IMR-90 (cell line): ENCODE data around the gene ANKLE2. TPM values are rescaled to one million over a fixed set of nuclear protein-coding genes. Genes with fewer than 3 reads are reported as not detected.

ENCODE experiments used
- ATAC-seq: fragments of 200-7000 bp; cut with Tn5 transposase; 2 replicates; pipeline ENCODE4 v1.9.1; 2020; ENCODE audit warnings: low read depth, mild to moderate bottlenecking, moderate library complexity
- BruUV-seq: library from RNA; stranded (reverse); fragments of 400-500 nt; replicated peaks from 2 replicates; lab custom pipeline; 2021; lab: Mats Ljungman, UMichigan
- CTCF ChIA-PET: fragments of 300-600 bp; formaldehyde crosslinking; extraction: SDS; loops from one replicate; lab custom pipeline; 2021; ENCODE audit warnings: antibody characterized with exemption; lab: Yijun Ruan, JAX
- POLR2A ChIA-PET: fragments of 300-600 bp; sonication (Branson Sonifier 250); formaldehyde crosslinking; loops from one replicate; lab custom pipeline; 2022; ENCODE audit warnings: antibody characterized with exemption; ENCODE audit not compliant: unreplicated experiment; lab: Charles Lee
- DNase-seq: peaks from one replicate; pipeline ENCODE4 v3.0.0; 2013
- H2AFZ ChIP-seq: replicated peaks from 2 replicates; pipeline ENCODE3; 2013; ENCODE audit warnings: low read length, mild to moderate bottlenecking; ENCODE audit not compliant: poor library complexity
- H2AK5ac ChIP-seq: 2 replicates; pipeline ENCODE4 v1.6.1; 2013; ENCODE audit warnings: low read depth, low read length, inconsistent platforms
- H2AK9ac ChIP-seq: replicated peaks from 2 replicates; pipeline ENCODE3; 2013; ENCODE audit warnings: mild to moderate bottlenecking, low read depth, low read length, moderate library complexity; ENCODE audit not compliant: poor library complexity
- H2BK120ac ChIP-seq: 2 replicates; pipeline ENCODE4 v1.6.1; 2013; ENCODE audit warnings: low read depth, low read length, inconsistent platforms
- H2BK15ac ChIP-seq: 3 replicates; pipeline ENCODE4 v1.6.1; 2013; ENCODE audit warnings: low read depth, low read length, inconsistent platforms
- H2BK20ac ChIP-seq: 2 replicates; pipeline ENCODE4 v1.6.1; 2013; ENCODE audit warnings: low read depth, mild to moderate bottlenecking, inconsistent platforms, low read length, moderate library complexity
- H2BK5ac ChIP-seq: 2 replicates; pipeline ENCODE4 v1.6.1; 2013; ENCODE audit warnings: mild to moderate bottlenecking, low read depth, low read length, inconsistent platforms; ENCODE audit not compliant: poor library complexity, severe bottlenecking
- H3K14ac ChIP-seq: replicated peaks from 2 replicates; pipeline ENCODE4 v1.6.1; 2013; ENCODE audit warnings: low read depth, low read length, inconsistent platforms
- H3K18ac ChIP-seq: 2 replicates; pipeline ENCODE4 v1.6.1; 2013; ENCODE audit warnings: low read depth, low read length, control low read depth
- H3K23ac ChIP-seq: 2 replicates; pipeline ENCODE4 v1.6.1; 2013; ENCODE audit warnings: low read depth, low read length, inconsistent platforms
- H3K27ac ChIP-seq: 2 replicates; pipeline ENCODE4 v1.5.1; 2013; ENCODE audit warnings: mild to moderate bottlenecking, control low read depth, low read length; ENCODE audit not compliant: insufficient read depth
- H3K27me3 ChIP-seq: 2 replicates; pipeline ENCODE4 v1.6.1; 2013; ENCODE audit warnings: low read length; ENCODE audit not compliant: control insufficient read depth, insufficient read depth
- H3K36me3 ChIP-seq: 2 replicates; pipeline ENCODE4 v1.6.1; 2013; ENCODE audit warnings: low read length, mixed read lengths; ENCODE audit not compliant: control insufficient read depth, insufficient read depth
- H3K4ac ChIP-seq: 2 replicates; pipeline ENCODE4 v1.6.1; 2013; ENCODE audit warnings: low read depth, low read length, inconsistent platforms
- H3K4me1 ChIP-seq: 2 replicates; pipeline ENCODE4 v1.6.1; 2013; ENCODE audit warnings: low read length, mixed read lengths; ENCODE audit not compliant: control insufficient read depth, insufficient read depth
- H3K4me2 ChIP-seq: 2 replicates; pipeline ENCODE4 v1.6.1; 2013; ENCODE audit warnings: low read depth, mild to moderate bottlenecking, control low read depth, low read length, moderate library complexity
- H3K4me3 ChIP-seq: 2 replicates; pipeline ENCODE4 v1.5.1; 2013; ENCODE audit warnings: low read depth, mild to moderate bottlenecking, control low read depth, low read length, moderate library complexity; ENCODE audit not compliant: insufficient read depth
- H3K56ac ChIP-seq: 2 replicates; pipeline ENCODE4 v1.6.1; 2013; ENCODE audit warnings: low read length, inconsistent platforms; ENCODE audit not compliant: insufficient read depth; ENCODE audit errors: extremely low read depth
- H3K79me1 ChIP-seq, 2 experiments: 2 replicates each; pipeline ENCODE4 v1.6.1; 2013; ENCODE audit warnings: low read length in 2 of 2, inconsistent platforms in 1 of 2, low read depth in 1 of 2
- H3K9ac ChIP-seq: 2 replicates; pipeline ENCODE4 v1.6.1; 2013; ENCODE audit warnings: low read depth, low read length, control low read depth
- H3K9me1 ChIP-seq: 2 replicates; pipeline ENCODE4 v1.6.1; 2013; ENCODE audit warnings: low read length, inconsistent platforms; ENCODE audit not compliant: insufficient read depth
- H3K9me3 ChIP-seq: 2 replicates; pipeline ENCODE4 v1.6.1; 2013; ENCODE audit warnings: low read length; ENCODE audit not compliant: control insufficient read depth, insufficient read depth
- H4K20me1 ChIP-seq: 2 replicates; pipeline ENCODE4 v1.6.1; 2013; ENCODE audit warnings: low read length, inconsistent platforms; ENCODE audit not compliant: insufficient read depth
- H4K5ac ChIP-seq: 2 replicates; pipeline ENCODE4 v1.6.1; 2013; ENCODE audit warnings: mild to moderate bottlenecking, low read depth, low read length, control low read depth
- H4K8ac ChIP-seq, 2 experiments: 2 replicates each; pipeline ENCODE4 v1.6.1; 2013; ENCODE audit warnings: low read depth in 2 of 2, low read length in 2 of 2, control low read depth in 1 of 2, inconsistent platforms in 1 of 2
- H4K91ac ChIP-seq: 2 replicates; pipeline ENCODE4 v1.6.1; 2013; ENCODE audit warnings: low read depth, low read length, inconsistent platforms; ENCODE audit not compliant: insufficient read depth
- BHLHE40 ChIP-seq: fragments of 150-350 bp; IDR thresholded peaks from 2 replicates; pipeline ENCODE4 v1.6.1; 2016; ENCODE audit warnings: mild to moderate bottlenecking, low read depth, low read length
- CEBPB ChIP-seq: IDR thresholded peaks from 2 replicates; pipeline ENCODE4 v1.6.1; 2012; ENCODE audit warnings: low read depth, low read length, improper control_type of control experiment
- CHD1 ChIP-seq: IDR thresholded peaks from 2 replicates; pipeline ENCODE4 v1.6.1; 2012; ENCODE audit warnings: low read depth, low read length, improper control_type of control experiment
- CTCF ChIP-seq: conservative IDR thresholded peaks from 2 replicates; pipeline ENCODE4 v1.5.1; 2012; ENCODE audit warnings: mild to moderate bottlenecking, low read depth, low read length, improper control_type of control experiment
- FOS ChIP-seq: fragments of 150-350 bp; IDR thresholded peaks from 2 replicates; pipeline ENCODE4 v1.6.1; 2016; ENCODE audit warnings: low read depth, low read length
- MAFK ChIP-seq: IDR thresholded peaks from 2 replicates; pipeline ENCODE4 v1.6.1; 2012; ENCODE audit warnings: low read depth, low read length, improper control_type of control experiment
- MAZ ChIP-seq: IDR thresholded peaks from 2 replicates; pipeline ENCODE4 v1.6.1; 2012; ENCODE audit warnings: low read depth, mild to moderate bottlenecking, low read length, improper control_type of control experiment, moderate library complexity, borderline replicate concordance
- MXI1 ChIP-seq: IDR thresholded peaks from 2 replicates; pipeline ENCODE4 v1.6.1; 2012; ENCODE audit warnings: low read depth, mild to moderate bottlenecking, low read length, moderate library complexity, borderline replicate concordance
- NFE2L2 ChIP-seq: fragments of 150-350 bp; IDR thresholded peaks from 2 replicates; pipeline ENCODE4 v1.6.1; 2016; ENCODE audit warnings: low read depth, mild to moderate bottlenecking, low read length
- POLR2A ChIP-seq: IDR thresholded peaks from 2 replicates; pipeline ENCODE4 v1.6.1; 2012; ENCODE audit warnings: mild to moderate bottlenecking, low read depth, low read length
- RAD21 ChIP-seq: IDR thresholded peaks from 2 replicates; pipeline ENCODE4 v1.6.1; 2012; ENCODE audit warnings: low read length, improper control_type of control experiment
- RCOR1 ChIP-seq: IDR thresholded peaks from 2 replicates; pipeline ENCODE4 v1.6.1; 2012; ENCODE audit warnings: mild to moderate bottlenecking, low read length, improper control_type of control experiment; ENCODE audit not compliant: insufficient replicate concordance
- RFX5 ChIP-seq: IDR thresholded peaks from 2 replicates; pipeline ENCODE4 v1.8.0; 2012; ENCODE audit warnings: low read depth, mild to moderate bottlenecking, low read length, moderate library complexity
- SMC3 ChIP-seq: fragments of 150-350 bp; IDR thresholded peaks from 2 replicates; pipeline ENCODE4 v1.6.1; 2016; ENCODE audit warnings: low read depth, mild to moderate bottlenecking, antibody characterized with exemption, low read length, moderate library complexity
- WGBS, 2 experiments: methylation state at CpG; one replicate each; pipeline versions ENCODE4 v1.1.5 to v1.1.7; 2013; ENCODE audit warnings: missing lambda C conversion rate in 2 of 2; ENCODE audit not compliant: insufficient read length in 1 of 2; ENCODE audit errors: extremely low coverage in 2 of 2; 5-methylcytosine and 5-hydroxymethylcytosine counted together
- dilution Hi-C: fragments of 300-500 bp; cut with HindIII; formaldehyde crosslinking; loops from one replicate; pipeline ENCODE4 v1.14.3; 2018; ENCODE audit warnings: low sequenced_read_pairs; ENCODE audit not compliant: unreplicated experiment
- in situ Hi-C: fragments of 300-500 bp; cut with MboI; formaldehyde crosslinking; loops from 3 replicates; pipeline ENCODE4 v1.14.3; 2019; ENCODE audit warnings: low sequenced_read_pairs, inconsistent platforms, mixed read lengths
- intact Hi-C: fragments of 100-400 bp; cut with micrococcal nuclease; formaldehyde crosslinking; loops from 2 replicates; pipeline ENCODE4 v1.10.0; 2022
- polyA plus RNA-seq, 3 experiments: library from polyadenylated mRNA; depleted of rRNA; stranded (reverse); fragments of >200 nt; gene quantifications; 2 replicates each; pipeline ENCODE4 v1.2.3, GENCODE V29; 2012; ENCODE audit warnings: low replicate concordance in 1 of 3
- total RNA-seq: library from RNA; depleted of rRNA; stranded (reverse); fragments of >200 nt; gene quantifications from 2 replicates; pipeline ENCODE4 v1.2.3, GENCODE V29; 2012
- TF ChIP-seq, protein P1 (sequence below): fragments of 150-350 bp; IDR thresholded peaks from 2 replicates; pipeline ENCODE4 v1.6.1; 2016; ENCODE audit warnings: low read depth, mild to moderate bottlenecking, low read length, moderate library complexity, borderline replicate concordance
- TF ChIP-seq, protein P2 (sequence below): fragments of 150-350 bp; IDR thresholded peaks from 2 replicates; pipeline ENCODE4 v1.6.1; 2017; ENCODE audit warnings: mild to moderate bottlenecking, antibody characterized with exemption, low read length, low read depth

ANKLE2 gene
- total and polyA plus RNA-seq, 2 of the 4 experiments (the other 2 are of a cell fraction) = 63.4 to 82.4 TPM

DNA sequence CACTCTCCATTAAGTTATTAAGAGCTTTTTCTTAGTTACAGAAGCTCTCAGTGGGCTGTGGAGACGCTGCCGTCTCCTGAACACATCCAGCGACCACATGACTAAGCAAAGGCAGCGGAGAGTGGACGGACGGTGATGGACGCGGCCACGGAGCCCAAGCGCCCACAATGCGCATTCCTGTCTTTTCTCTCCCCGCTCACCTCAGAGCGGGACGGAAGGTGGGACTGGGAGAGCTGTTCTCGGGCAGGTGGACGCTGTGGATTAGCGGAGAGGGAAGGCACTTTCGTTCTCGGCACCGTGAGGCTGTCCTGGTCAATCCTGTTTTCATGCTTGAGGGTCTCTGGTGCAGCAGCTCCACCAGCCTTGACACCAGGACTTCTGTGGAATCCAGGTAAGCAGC lies 2.6 kb upstream of the ANKLE2 start:
- no peaks in the 10 kb centered on the region for H3K27me3 ChIP-seq
- BruUV-seq = no TSS peak
- no peak overlapping the region for H4K5ac ChIP-seq
- no peak overlapping the region for H2BK20ac ChIP-seq
- no peak overlapping the region for H3K4me3 ChIP-seq
- no peak overlapping the region for H3K4ac ChIP-seq
- H3K27ac ChIP-seq = no peak overlapping the region
- no peak for DNase-seq
- H4K8ac ChIP-seq = no peak overlapping the region
- no peak overlapping the region for H2AK5ac ChIP-seq
- no peak overlapping the region for H2AK9ac ChIP-seq
- H2AFZ ChIP-seq = no peak overlapping the region
- no peak overlapping the region for H3K18ac ChIP-seq
- H2BK120ac ChIP-seq = no peak overlapping the region
- WGBS, 2 experiments = 100% methylated on average over 1 of the region's 20 CpGs; no CpG with 5 or more reads in 1 of the 2 experiments
- no peak overlapping the region for H2BK15ac ChIP-seq
- no peak for TF ChIP-seq NFE2L2
- no peak for TF ChIP-seq FOS
- no peak for TF ChIP-seq CTCF
- TF ChIP-seq RCOR1 = no peak
- TF ChIP-seq SMC3 = no peak
- TF ChIP-seq, protein P1, sequence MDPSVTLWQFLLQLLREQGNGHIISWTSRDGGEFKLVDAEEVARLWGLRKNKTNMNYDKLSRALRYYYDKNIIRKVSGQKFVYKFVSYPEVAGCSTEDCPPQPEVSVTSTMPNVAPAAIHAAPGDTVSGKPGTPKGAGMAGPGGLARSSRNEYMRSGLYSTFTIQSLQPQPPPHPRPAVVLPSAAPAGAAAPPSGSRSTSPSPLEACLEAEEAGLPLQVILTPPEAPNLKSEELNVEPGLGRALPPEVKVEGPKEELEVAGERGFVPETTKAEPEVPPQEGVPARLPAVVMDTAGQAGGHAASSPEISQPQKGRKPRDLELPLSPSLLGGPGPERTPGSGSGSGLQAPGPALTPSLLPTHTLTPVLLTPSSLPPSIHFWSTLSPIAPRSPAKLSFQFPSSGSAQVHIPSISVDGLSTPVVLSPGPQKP = no peak
- TF ChIP-seq RAD21 = no peak
- no peak for TF ChIP-seq BHLHE40
- TF ChIP-seq, protein P2, sequence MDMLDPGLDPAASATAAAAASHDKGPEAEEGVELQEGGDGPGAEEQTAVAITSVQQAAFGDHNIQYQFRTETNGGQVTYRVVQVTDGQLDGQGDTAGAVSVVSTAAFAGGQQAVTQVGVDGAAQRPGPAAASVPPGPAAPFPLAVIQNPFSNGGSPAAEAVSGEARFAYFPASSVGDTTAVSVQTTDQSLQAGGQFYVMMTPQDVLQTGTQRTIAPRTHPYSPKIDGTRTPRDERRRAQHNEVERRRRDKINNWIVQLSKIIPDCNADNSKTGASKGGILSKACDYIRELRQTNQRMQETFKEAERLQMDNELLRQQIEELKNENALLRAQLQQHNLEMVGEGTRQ = no peak
- no peak for TF ChIP-seq MAFK
- TF ChIP-seq MXI1 = no peak
- TF ChIP-seq CEBPB = no peak
- no peak for TF ChIP-seq CHD1
- no peak for TF ChIP-seq POLR2A
- no peak for TF ChIP-seq MAZ
- TF ChIP-seq RFX5 = no peak
- no peak overlapping the region for H3K14ac ChIP-seq
- H3K9me3 ChIP-seq = no peaks in the 10 kb centered on the region
- H3K4me1 ChIP-seq = peaks cover 7% of the 10 kb centered on the region
- no peak overlapping the region for H4K91ac ChIP-seq
- in situ Hi-C loops = no loop called here
- H4K20me1 ChIP-seq = peaks cover 27% of the 10 kb centered on the region
- peaks cover 7% of the 10 kb centered on the region for H3K36me3 ChIP-seq
- ATAC-seq = no peak
- ChIA-PET CTCF (no interaction called here), POLR2A (no interaction called here)
- dilution Hi-C loops = no loop called here
- no peak overlapping the region for H3K56ac ChIP-seq
- H3K9me1 ChIP-seq = peaks cover 9% of the 10 kb centered on the region
- H2BK5ac ChIP-seq = no peak overlapping the region
- H3K9ac ChIP-seq = no peak overlapping the region
- H3K23ac ChIP-seq = no peak overlapping the region
- H3K4me2 ChIP-seq = no peak overlapping the region
- H3K79me1 ChIP-seq = peaks cover 0 to 43% of the 10 kb centered on the region in 2 experiments; a peak in 3 of 4 replicates
- intact Hi-C loops = no loop called here
